H9 (cell line): ENCODE measurements around the gene NR4A2. TPM values are rescaled to one million over a fixed set of nuclear protein-coding genes. Genes with fewer than 3 reads are reported as not detected.

Source experiments
- DNase-seq: peaks from one replicate; pipeline ENCODE4 v3.0.0-alpha.2; 2017
- H2AFZ ChIP-seq: one replicate; pipeline ENCODE4 v1.6.1; 2013; ENCODE audit warnings: mild to moderate bottlenecking, low read length, control low read depth, moderate library complexity
- H2AK5ac ChIP-seq: 2 replicates; pipeline ENCODE4 v1.6.1; 2013; ENCODE audit warnings: low read length, control low read depth, mixed read lengths; ENCODE audit not compliant: insufficient read length
- H2BK120ac ChIP-seq: one replicate; pipeline ENCODE4 v1.6.1; 2013; ENCODE audit warnings: low read depth, mild to moderate bottlenecking, low read length, control low read depth, inconsistent platforms; ENCODE audit not compliant: poor library complexity, severe bottlenecking
- H2BK12ac ChIP-seq: 2 replicates; pipeline ENCODE4 v1.6.1; 2013; ENCODE audit warnings: low read length, control low read depth, mixed read lengths, low read depth; ENCODE audit not compliant: insufficient read length
- H2BK15ac ChIP-seq: 2 replicates; pipeline ENCODE4 v1.6.1; 2013; ENCODE audit warnings: low read depth, low read length, control low read depth
- H2BK20ac ChIP-seq: one replicate; pipeline ENCODE4 v1.6.1; 2013; ENCODE audit warnings: low read depth, mild to moderate bottlenecking, low read length, control low read depth, inconsistent platforms; ENCODE audit not compliant: poor library complexity, severe bottlenecking
- H2BK5ac ChIP-seq: 2 replicates; pipeline ENCODE4 v1.6.1; 2013; ENCODE audit warnings: low read length, control low read depth, mixed read lengths; ENCODE audit not compliant: insufficient read length
- H3K14ac ChIP-seq: 2 replicates; pipeline ENCODE4 v1.6.1; 2013; ENCODE audit warnings: low read length, control low read depth; ENCODE audit not compliant: insufficient read depth
- H3K18ac ChIP-seq: 2 replicates; pipeline ENCODE4 v1.6.1; 2013; ENCODE audit warnings: low read depth, mild to moderate bottlenecking, mixed read lengths, low read length, control low read depth; ENCODE audit not compliant: insufficient read length
- H3K23ac ChIP-seq: 2 replicates; pipeline ENCODE4 v1.6.1; 2013; ENCODE audit warnings: low read length, control low read depth, mixed read lengths, low read depth; ENCODE audit not compliant: insufficient read length
- H3K23me2 ChIP-seq: 2 replicates; pipeline ENCODE4 v1.6.1; 2013; ENCODE audit warnings: low read depth, mild to moderate bottlenecking, mixed read lengths, low read length, control low read depth; ENCODE audit not compliant: insufficient read length, poor library complexity, severe bottlenecking
- H3K27ac ChIP-seq: 2 replicates; pipeline ENCODE4 v1.5.1; 2013; ENCODE audit warnings: low read length, control low read depth, mixed read lengths, low read depth; ENCODE audit not compliant: insufficient read length
- H3K27me3 ChIP-seq: 2 replicates; pipeline ENCODE4 v1.6.1; 2013; ENCODE audit warnings: low read length, control low read depth, inconsistent platforms; ENCODE audit not compliant: insufficient read depth
- H3K4ac ChIP-seq: 2 replicates; pipeline ENCODE4 v1.6.1; 2013; ENCODE audit warnings: low read depth, mild to moderate bottlenecking, control low read depth, inconsistent platforms, low read length, moderate library complexity
- H3K4me1 ChIP-seq: 2 replicates; pipeline ENCODE4 v1.6.1; 2013; ENCODE audit warnings: low read length, control low read depth, inconsistent platforms; ENCODE audit not compliant: insufficient read depth
- H3K4me2 ChIP-seq: 2 replicates; pipeline ENCODE4 v1.6.1; 2013; ENCODE audit warnings: low read length, control low read depth, mixed read lengths; ENCODE audit not compliant: insufficient read length, insufficient read depth
- H3K56ac ChIP-seq: 2 replicates; pipeline ENCODE4 v1.6.1; 2013; ENCODE audit warnings: low read depth, mild to moderate bottlenecking, mixed read lengths, low read length, control low read depth; ENCODE audit not compliant: insufficient read length
- H3K79me1 ChIP-seq: 2 replicates; pipeline ENCODE4 v1.6.1; 2013; ENCODE audit warnings: low read depth, mild to moderate bottlenecking, moderate library complexity, low read length, control low read depth, inconsistent platforms; ENCODE audit not compliant: insufficient read depth, poor library complexity, severe bottlenecking
- H3K79me2 ChIP-seq: 2 replicates; pipeline ENCODE4 v1.6.1; 2013; ENCODE audit warnings: low read length, control low read depth, inconsistent platforms; ENCODE audit not compliant: insufficient read depth
- H3K9ac ChIP-seq: 2 replicates; pipeline ENCODE4 v1.6.1; 2013; ENCODE audit warnings: low read length, control low read depth, mixed read lengths; ENCODE audit not compliant: insufficient read length; ENCODE audit errors: extremely low read depth
- H3K9me3 ChIP-seq: one replicate; pipeline ENCODE4 v1.6.1; 2013; ENCODE audit warnings: low read depth, low read length, inconsistent platforms; ENCODE audit not compliant: control insufficient read depth
- H3T11ph ChIP-seq: one replicate; pipeline ENCODE4 v1.6.1; 2013; ENCODE audit warnings: mild to moderate bottlenecking, low read length, control low read depth, inconsistent platforms
- H4K20me1 ChIP-seq: one replicate; pipeline ENCODE4 v1.6.1; 2013; ENCODE audit not compliant: control insufficient read depth, insufficient read length, insufficient read depth
- H4K5ac ChIP-seq: 2 replicates; pipeline ENCODE4 v1.6.1; 2013; ENCODE audit warnings: low read depth, mild to moderate bottlenecking, mixed read lengths, low read length, control low read depth; ENCODE audit not compliant: insufficient read length
- H4K8ac ChIP-seq: replicated peaks from 2 replicates; pipeline ENCODE4 v1.6.1; 2013; ENCODE audit warnings: low read length, control low read depth, mixed read lengths, low read depth; ENCODE audit not compliant: insufficient read length
- H4K91ac ChIP-seq: 2 replicates; pipeline ENCODE4 v1.6.1; 2013; ENCODE audit warnings: low read depth, mild to moderate bottlenecking, moderate library complexity, mixed read lengths, low read length, control low read depth; ENCODE audit not compliant: insufficient read length
- H3K27ac Mint-ChIP-seq, 3 experiments: 2 replicates in 2 of 3; 3 replicates in 1 of 3; pipeline ENCODE4 v1.8.0; 2020 to 2021; ENCODE audit warnings: mixed read lengths in 3 of 3, mild to moderate bottlenecking in 1 of 3, moderate library complexity in 1 of 3
- H3K27me3 Mint-ChIP-seq: 2 replicates; pipeline ENCODE4 v1.8.0; 2021; ENCODE audit warnings: low read depth, mild to moderate bottlenecking, moderate library complexity, mixed read lengths
- H3K36me3 Mint-ChIP-seq, 3 experiments: 2 replicates in 2 of 3; 3 replicates in 1 of 3; pipeline ENCODE4 v1.8.0; 2020 to 2021; ENCODE audit warnings: low read depth in 3 of 3, mixed read lengths in 3 of 3; ENCODE audit not compliant: insufficient read depth in 1 of 3
- H3K4me1 Mint-ChIP-seq, 2 experiments: 2 replicates each; pipeline ENCODE4 v1.8.0; 2020; ENCODE audit warnings: mixed read lengths in 2 of 2
- H3K4me3 Mint-ChIP-seq, 2 experiments: 2 replicates in 1 of 2; 3 replicates in 1 of 2; pipeline ENCODE4 v1.8.0; 2020 to 2021; ENCODE audit warnings: mild to moderate bottlenecking in 2 of 2, mixed read lengths in 2 of 2, moderate library complexity in 1 of 2
- H3K9me3 Mint-ChIP-seq, 2 experiments: 2 replicates in 1 of 2; 3 replicates in 1 of 2; pipeline ENCODE4 v1.8.0; 2020; ENCODE audit warnings: mild to moderate bottlenecking in 2 of 2, mixed read lengths in 2 of 2, moderate library complexity in 1 of 2
- CTCF ChIP-seq: fragments of 200-600 bp; sonication (generic); conservative IDR thresholded peaks from 3 replicates; pipeline ENCODE4 v1.8.0; 2021; ENCODE audit warnings: antibody characterized with exemption, mild to moderate bottlenecking
- WGBS: extraction: QIAGEN DNeasy Blood & Tissue Kit; methylation state at CpG from one replicate; pipeline ENCODE4 v1.1.7; 2013; ENCODE audit warnings: missing lambda C conversion rate, low lambda C conversion rate, mixed read lengths; ENCODE audit not compliant: insufficient read length; ENCODE audit errors: extremely low coverage; 5-methylcytosine and 5-hydroxymethylcytosine counted together
- long read RNA-seq: library from polyadenylated mRNA; unstranded; transcript quantifications from one replicate; pipeline ENCODE4 v2.0.0, GENCODE V29; 2020
- total RNA-seq: library from RNA; stranded (reverse); gene quantifications from 2 replicates; pipeline ENCODE4 v1.2.1, GENCODE V29; 2021

NR4A2 gene
- 1.5 and 2.0 TPM in 2 replicates for total RNA-seq
- long read RNA-seq, partial matches to known transcripts = 1 of 3 reads
- long read RNA-seq, other reads (novel, unspliced or antisense) = 2 of 3 reads

DNA sequence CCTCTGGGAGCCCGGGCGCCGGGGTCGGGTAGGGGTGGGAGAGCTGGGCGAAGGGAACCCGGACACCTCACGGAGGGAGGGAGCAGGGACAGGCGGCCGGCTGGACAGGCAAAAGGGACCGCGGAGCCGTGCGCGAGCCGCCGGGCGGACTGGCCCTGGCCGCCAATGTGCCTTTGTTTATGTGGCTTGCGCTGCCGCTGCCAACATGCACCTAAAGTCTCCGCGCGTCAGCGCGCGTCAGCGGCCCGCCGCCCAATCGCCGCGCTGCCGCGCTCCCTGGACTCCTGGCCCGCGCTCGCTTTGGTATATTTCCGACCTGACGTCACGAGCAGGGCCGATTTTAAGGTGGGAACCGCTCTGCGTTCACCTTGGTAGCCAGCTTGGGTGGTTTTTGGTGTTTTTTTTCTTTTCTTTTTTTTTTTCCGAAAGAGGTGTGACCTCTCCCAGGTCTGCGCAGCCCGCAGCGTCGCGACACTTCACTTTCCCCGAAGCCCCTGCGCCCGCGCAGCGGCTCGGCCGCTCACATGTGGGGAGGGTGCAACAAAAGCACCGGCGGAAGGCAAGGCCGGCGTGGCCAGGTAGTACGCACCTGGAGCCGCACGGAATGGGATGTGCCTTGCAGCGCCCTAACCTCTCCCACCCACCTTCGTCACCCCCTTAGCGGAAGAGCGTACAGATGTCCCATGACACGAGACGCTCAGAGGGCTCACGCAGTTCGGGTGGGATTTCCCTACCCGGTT is at the start of gene NR4A2:
Gene NR4A2, minus strand, starts transcription at position 188 of the 740 bp plus-strand sequence. CDS start 2,535 bp downstream, outside the sequence.
- Histone ChIP-seq H4K20me1 (no peaks in the 10 kb centered on the region), H2BK12ac (no peak within 1 kb of the TSS), H3K79me2 (no peaks in the 10 kb centered on the region), H4K5ac (no peak within 1 kb of the TSS), H3K79me1 (no peaks in the 10 kb centered on the region), H3K27ac (no peak within 1 kb of the TSS), H3K18ac (peak within 1 kb of the TSS; percentile 21), H3K14ac (peak within 1 kb of the TSS; percentile 26; the same call in 1 of the 2 replicates), H4K91ac (no peak within 1 kb of the TSS), H2BK120ac (no peak within 1 kb of the TSS), H3K56ac (no peak within 1 kb of the TSS), H3T11ph (no peak within 1 kb of the TSS), H3K4me1 (no peaks in the 10 kb centered on the region; the same call in 1 of the 2 replicates), H3K23me2 (peaks cover 42% of the 10 kb centered on the region), H2AK5ac (no peak within 1 kb of the TSS), H3K9ac (peak within 1 kb of the TSS; percentile 1), H2BK15ac (no peak within 1 kb of the TSS), H3K4ac (no peak within 1 kb of the TSS), H3K4me2 (peak within 1 kb of the TSS; percentile 98), H2AFZ (peak within 1 kb of the TSS; percentile 12), H3K9me3 (no peaks in the 10 kb centered on the region), H2BK20ac (no peak within 1 kb of the TSS), H2BK5ac (no peak within 1 kb of the TSS), H3K27me3 (peaks cover 40% of the 10 kb centered on the region), H3K23ac (no peak within 1 kb of the TSS), H4K8ac (no peak within 1 kb of the TSS)
- Mint-ChIP-seq H3K4me3 (peak within 1 kb of the TSS; percentile 87 to 93), H3K27ac (peak within 1 kb of the TSS; percentile 65 to 97 (median 77); a peak in 6 of 7 replicates), H3K9me3 (no peaks in the 10 kb centered on the region; a peak in 1 of 5 replicates), H3K4me1 (peaks cover 17 to 35% of the 10 kb centered on the region in 2 experiments), H3K27me3 (peaks cover 42% of the 10 kb centered on the region), H3K36me3 (peaks cover 0 to 5% (median 2%) of the 10 kb centered on the region in 3 experiments; a peak in 3 of 7 replicates)
- peak; percentile 92 for DNase-seq
- WGBS = no CpG with 5 or more reads among the region's 72 CpGs
- TF ChIP-seq CTCF = no peak
